Measurements from ENCODE around the gene PDZD2.
"Not testable (repeated sequence)": the region's sequence is repeated elsewhere in the genome, so short reads cannot be mapped to it uniquely, and the experiment has no call there.

PDZD2 gene

DNA sequence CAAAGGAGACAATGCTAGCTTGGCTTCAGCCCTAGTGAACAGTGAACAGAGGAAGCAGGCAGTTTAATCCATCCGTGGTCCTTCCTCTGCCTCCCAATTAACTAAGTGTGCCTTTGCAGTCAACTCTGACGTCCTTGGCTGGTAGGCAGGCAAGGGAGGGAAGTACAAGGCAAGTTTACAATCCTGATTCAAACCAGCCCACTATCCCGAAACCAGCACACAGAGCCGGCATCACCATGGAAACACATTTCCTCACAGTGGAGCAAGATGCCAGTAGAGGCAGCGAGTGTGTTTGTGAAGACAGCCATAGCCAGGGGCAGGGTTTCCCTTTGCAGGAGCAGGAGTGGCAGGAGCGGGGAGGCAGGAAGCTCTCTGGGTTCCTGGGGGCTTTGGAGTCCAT, 461.3 kb downstream of the PDZD2 start:
- Histone ChIP-seq H3K36me3 (ENCODE audit: insufficient read depth, low read length) (peaks cover 17% of the 10 kb centered on the region), H3K9ac (ENCODE audit: low read depth, low read length) (no peak overlapping the region), H3K4me1 (ENCODE audit: insufficient read depth, low read length) (no peaks in the 10 kb centered on the region), H3K9me3 (ENCODE audit: control insufficient read depth, insufficient read depth, low read length) (no peaks in the 10 kb centered on the region)

DNA sequence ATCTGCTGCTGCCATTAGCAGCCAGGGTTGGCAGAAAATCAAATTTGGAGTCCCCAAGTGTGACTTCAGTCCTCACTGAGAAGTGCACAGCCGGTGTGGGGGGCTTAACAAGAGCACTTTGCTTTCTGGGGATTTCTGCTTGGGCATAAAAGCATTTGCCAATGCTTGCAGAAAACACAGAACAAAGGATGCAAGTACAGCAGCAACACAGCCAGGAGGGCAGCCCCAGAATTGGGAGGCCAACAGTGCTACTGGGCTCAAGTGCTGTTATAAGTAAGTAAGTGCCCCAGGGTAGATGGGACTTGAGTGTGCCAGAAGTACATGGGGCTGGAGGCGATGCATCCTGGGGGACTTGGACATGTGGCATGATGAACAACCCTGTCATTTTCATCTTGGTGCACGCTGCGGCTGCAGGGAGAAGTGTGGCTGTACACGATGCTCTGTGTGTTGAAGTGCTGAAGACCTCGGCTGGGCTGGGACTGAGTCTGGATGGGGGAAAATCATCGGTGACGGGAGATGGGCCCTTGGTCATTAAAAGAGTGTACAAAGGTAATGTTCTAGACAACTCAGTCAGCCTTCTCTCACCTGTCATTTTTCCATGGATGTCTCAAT, 461.9 kb downstream of the PDZD2 start:
- no peaks in the 10 kb centered on the region for H3K9me3 ChIP-seq (ENCODE audit: control insufficient read depth, insufficient read depth, low read length)
- H3K36me3 ChIP-seq (ENCODE audit: insufficient read depth, low read length): peaks cover 21% of the 10 kb centered on the region
- H3K9ac ChIP-seq (ENCODE audit: low read depth, low read length): no peak overlapping the region
- no peaks in the 10 kb centered on the region for H3K4me1 ChIP-seq (ENCODE audit: insufficient read depth, low read length)

DNA sequence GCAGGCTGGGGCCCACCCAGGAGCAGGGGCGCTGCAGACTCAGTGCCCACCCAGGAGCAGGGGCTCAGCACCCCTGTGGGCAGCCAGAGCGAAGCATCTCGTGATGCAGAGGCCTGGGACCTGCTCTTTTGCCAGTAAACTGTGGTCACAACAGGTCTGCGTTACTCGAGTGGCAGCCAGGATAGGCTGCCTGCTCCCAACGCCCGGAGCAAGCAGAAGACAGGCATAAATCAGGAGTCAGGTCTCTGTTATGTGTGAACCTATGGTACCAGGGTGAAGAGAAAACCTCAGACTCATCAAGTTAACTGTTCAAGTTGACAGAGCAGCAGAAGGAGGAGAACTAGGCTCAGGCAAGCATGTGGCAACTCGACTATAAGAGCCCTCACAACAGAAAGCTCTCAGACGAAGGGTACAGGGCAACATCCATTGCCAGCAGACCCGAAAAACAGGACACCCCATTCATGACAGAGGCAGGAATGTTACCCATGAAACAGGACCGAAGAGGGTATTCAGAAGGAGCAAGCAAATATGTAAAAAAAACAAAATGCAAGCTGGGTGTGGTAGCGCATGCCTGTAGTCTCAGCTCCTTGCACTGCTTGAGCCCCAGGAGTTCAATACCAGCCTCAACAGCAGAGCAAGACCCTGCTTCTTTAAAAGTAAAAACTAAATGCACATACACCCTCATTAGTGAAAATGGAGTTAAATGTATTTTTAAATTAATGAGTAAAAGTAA, 463.5 kb downstream of the PDZD2 start:
- 0 out of 2 replicates have a peak, but pooled peaks cover 4% of the 10 kb centered on the region for H3K9me3 ChIP-seq (ENCODE audit: control insufficient read depth, insufficient read depth, low read length)
- no peak overlapping the region for H3K9ac ChIP-seq (ENCODE audit: low read depth, low read length)
- H3K4me1 ChIP-seq (ENCODE audit: insufficient read depth, low read length): no peaks in the 10 kb centered on the region
- peaks cover 26% of the 10 kb centered on the region for H3K36me3 ChIP-seq (ENCODE audit: insufficient read depth, low read length)

DNA sequence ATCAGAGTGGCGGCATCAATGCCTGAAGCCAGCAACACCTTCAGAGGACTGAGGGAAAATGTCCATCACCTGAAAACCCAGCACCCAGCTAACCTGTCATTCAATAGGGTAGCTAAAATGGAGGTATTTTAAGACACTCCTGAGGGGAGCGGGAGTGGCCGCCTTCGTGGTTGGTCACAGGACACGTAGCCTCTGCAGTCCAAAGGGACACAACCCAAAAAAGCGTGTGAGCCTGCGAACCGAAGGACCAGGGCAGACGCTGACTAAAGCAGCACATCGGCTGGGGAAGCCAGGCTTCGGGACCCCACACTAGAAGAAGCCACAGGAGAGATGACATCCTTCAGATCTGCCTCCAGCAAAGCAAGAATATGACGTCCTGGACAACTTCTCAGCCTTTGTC, 464.6 kb downstream of the PDZD2 start:
- Histone ChIP-seq H3K9ac (ENCODE audit: low read depth, low read length) (no peak overlapping the region), H3K4me1 (ENCODE audit: insufficient read depth, low read length) (no peaks in the 10 kb centered on the region), H3K9me3 (ENCODE audit: control insufficient read depth, insufficient read depth, low read length) (0 out of 2 replicates have a peak, but pooled peaks cover 4% of the 10 kb centered on the region), H3K36me3 (ENCODE audit: insufficient read depth, low read length) (peaks cover 29% of the 10 kb centered on the region)

DNA sequence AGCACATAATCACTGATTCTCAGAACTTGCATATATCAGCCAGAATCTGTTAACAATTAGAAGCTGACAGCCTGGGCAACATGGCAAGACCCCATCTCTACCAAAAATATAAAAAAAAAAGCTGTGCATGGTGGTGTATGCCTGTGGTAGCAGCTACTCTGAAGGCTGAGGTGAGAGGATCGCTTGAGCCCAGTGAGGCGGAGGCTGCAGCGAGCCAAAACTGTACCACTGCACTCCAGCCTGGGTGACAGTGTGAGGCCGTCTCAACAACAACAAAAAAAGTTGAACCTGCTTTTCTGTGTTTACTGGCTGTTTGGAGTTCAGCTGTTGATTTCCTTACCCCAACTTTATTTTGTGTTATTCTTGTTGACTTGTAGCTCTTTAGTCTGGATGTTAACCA, 468.4 kb downstream of the PDZD2 start:
- peaks cover 33% of the 10 kb centered on the region for H3K36me3 ChIP-seq (ENCODE audit: insufficient read depth, low read length)
- no peak overlapping the region for H3K9ac ChIP-seq (ENCODE audit: low read depth, low read length)
- H3K4me1 ChIP-seq (ENCODE audit: insufficient read depth, low read length): no peaks in the 10 kb centered on the region
- H3K9me3 ChIP-seq (ENCODE audit: control insufficient read depth, insufficient read depth, low read length): 0 out of 2 replicates have a peak, but pooled peaks cover 4% of the 10 kb centered on the region

DNA sequence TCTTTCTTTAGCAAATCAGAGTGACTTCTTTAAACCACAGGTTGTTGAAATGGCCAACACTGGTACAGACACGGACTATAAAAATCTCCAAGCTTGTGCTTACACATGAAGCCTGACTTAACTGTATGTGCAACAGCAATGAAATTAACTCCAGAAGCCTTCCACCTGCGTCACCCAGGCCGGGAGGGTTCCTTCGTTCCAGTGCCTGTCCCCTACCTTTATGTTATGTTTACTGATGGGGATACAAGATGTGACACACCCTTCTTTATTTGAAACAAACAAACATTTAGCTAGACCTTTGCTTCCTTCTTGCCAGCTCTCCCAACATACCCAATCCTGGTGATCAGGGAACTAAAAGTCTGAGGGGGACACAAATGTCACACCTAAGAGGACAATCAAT, 469.2 kb downstream of the PDZD2 start:
- Histone ChIP-seq H3K9me3 (ENCODE audit: control insufficient read depth, insufficient read depth, low read length) (0 out of 2 replicates have a peak, but pooled peaks cover 4% of the 10 kb centered on the region), H3K4me1 (ENCODE audit: insufficient read depth, low read length) (no peaks in the 10 kb centered on the region), H3K9ac (ENCODE audit: low read depth, low read length) (no peak overlapping the region), H3K36me3 (ENCODE audit: insufficient read depth, low read length) (peaks cover 32% of the 10 kb centered on the region)

DNA sequence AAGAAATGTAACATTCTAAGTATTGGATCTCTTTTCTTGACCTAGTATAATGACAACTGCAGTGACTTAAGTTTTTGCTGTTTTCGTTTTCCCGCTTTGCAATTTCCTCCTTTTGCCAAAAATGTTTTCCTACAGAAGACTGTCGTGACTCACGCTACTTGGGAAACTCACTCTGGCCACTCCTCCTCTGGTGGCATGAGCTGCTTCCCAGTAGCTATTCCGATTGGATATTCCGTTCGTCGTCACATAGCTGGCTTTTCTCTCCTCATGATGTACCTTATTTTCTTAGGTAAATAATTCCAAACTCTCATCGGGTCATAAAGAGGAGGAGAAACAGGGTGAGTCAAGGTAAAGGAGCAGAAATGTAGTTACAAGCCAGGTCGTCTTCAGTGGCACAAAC, 470.3 kb downstream of the PDZD2 start:
- 0 out of 2 replicates have a peak, but pooled peaks cover 4% of the 10 kb centered on the region for H3K9me3 ChIP-seq (ENCODE audit: control insufficient read depth, insufficient read depth, low read length)
- H3K36me3 ChIP-seq (ENCODE audit: insufficient read depth, low read length): peaks cover 24% of the 10 kb centered on the region
- no peak overlapping the region for H3K9ac ChIP-seq (ENCODE audit: low read depth, low read length)
- H3K4me1 ChIP-seq (ENCODE audit: insufficient read depth, low read length): no peaks in the 10 kb centered on the region

DNA sequence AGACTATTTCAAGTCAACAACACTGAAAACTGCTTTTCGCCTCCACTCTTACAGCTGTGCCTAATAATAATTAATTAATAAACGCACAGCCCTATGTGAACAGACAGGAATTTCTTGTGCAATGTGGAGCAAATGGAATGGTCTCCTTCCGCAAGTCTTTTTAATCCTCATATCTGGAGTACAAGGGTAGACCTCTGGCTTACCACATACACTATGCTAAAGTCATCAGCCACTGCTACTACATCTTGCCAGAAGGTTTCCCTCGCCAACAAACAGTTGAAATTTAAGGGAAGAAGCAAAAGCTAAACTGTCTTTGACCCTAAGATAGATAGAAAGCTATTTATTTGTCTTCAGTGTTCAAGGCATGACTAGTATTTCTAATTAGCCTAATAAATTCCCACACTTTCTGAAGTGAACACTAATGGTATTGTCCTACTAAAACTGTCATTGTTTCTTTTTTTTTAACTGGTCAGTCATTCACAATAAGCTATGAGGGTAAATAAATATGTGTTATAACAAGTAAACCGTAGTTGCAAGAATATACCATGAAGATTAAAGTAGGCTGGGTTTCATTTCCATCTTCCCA, 471.3 kb downstream of the PDZD2 start:
- H3K36me3 ChIP-seq (ENCODE audit: insufficient read depth, low read length): peaks cover 24% of the 10 kb centered on the region
- H3K4me1 ChIP-seq (ENCODE audit: insufficient read depth, low read length): no peaks in the 10 kb centered on the region
- no peak overlapping the region for H3K9ac ChIP-seq (ENCODE audit: low read depth, low read length)
- H3K9me3 ChIP-seq (ENCODE audit: control insufficient read depth, insufficient read depth, low read length): 0 out of 2 replicates have a peak, but pooled peaks cover 4% of the 10 kb centered on the region

DNA sequence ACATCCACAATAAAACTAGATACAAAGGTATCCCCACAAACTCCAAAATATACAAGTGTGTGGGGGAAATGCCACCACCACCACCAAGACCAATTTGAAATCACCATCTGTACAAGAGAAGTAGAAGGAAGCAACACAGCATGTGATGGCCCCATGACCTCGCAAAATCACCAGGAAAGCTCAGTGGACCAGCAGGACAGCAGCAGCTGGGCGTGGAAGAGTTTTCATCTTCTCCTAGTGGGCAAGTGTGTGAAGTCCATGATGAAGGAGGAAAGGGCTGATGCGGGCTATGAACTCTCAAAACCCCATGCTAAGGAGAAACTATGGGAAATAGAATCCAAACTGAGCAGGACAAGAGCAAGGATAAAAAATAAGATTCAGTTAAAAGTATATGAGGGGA, 477.1 kb downstream of the PDZD2 start:
- Histone ChIP-seq H3K36me3 (ENCODE audit: insufficient read depth, low read length) (peaks cover 2% of the 10 kb centered on the region; the same call in 1 of the 2 replicates), H3K9ac (ENCODE audit: low read depth, low read length) (no peak overlapping the region)

DNA sequence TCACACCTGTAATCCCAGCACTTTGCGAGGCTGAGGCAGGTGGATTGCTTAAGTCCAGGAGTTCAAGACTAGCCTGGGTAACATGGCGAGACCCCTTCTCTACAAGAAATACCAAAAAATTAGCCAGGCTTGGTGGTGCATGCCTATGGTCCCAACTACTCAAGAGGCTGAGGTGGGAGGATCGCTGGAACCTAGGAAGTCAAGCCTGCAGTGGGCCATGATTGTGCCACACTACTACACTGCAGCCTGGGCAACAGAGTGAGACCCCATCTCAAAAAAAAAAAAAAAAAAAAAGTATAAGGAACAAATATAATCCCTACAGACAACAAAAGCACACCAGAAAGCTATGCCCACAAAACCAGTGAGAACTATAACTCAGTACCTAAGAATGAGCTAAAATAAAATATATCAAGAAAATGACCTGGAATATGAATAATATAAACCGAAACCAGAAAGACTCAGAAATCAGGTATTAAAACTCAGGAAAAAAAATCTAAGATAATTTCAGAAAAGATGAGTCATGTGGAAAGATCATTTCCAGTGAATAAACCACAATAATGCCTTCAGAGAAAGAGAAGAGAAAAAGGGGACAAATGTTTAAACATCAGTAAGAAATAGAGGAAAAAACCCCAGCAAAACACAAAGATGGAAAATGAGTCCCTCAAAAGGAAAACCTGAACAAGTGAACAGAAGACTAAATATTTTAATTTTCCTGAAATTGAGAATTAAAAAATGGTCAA, 477.8 kb downstream of the PDZD2 start:
- H3K9me3 ChIP-seq (ENCODE audit: control insufficient read depth, insufficient read depth, low read length): no peaks in the 10 kb centered on the region
- peaks cover 2% of the 10 kb centered on the region; the same call in 1 of the 2 replicates for H3K36me3 ChIP-seq (ENCODE audit: insufficient read depth, low read length)

More for the DNA sequence above, 477.1 kb downstream of the PDZD2 start:
- Histone ChIP-seq H3K4me1 (ENCODE audit: insufficient read depth, low read length) (no peaks in the 10 kb centered on the region), H3K9me3 (ENCODE audit: control insufficient read depth, insufficient read depth, low read length) (no peaks in the 10 kb centered on the region)

DNA sequence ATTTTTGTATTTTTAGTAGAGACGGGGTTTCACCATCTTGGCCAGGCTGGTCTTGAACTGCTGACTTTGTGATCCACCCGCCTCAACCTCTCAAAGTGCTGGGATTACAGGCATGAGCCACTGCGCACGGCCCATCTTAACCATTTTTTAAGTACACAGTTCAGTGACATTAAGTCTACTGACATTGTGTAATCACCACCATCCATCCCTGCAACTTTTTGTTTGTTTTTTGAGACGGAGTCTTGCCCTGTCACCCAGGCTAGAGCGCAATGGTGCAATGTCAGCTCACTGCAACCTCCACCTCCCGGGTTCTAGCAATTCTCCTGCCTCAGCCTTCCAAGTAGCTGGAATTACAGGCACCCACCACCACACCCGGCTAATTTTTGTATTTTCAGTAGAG, 480.0 kb downstream of the PDZD2 start:
- H3K4me1 ChIP-seq (ENCODE audit: insufficient read depth, low read length); H3K36me3 ChIP-seq (ENCODE audit: insufficient read depth, low read length); H3K9me3 ChIP-seq (ENCODE audit: control insufficient read depth, insufficient read depth, low read length); H3K9ac ChIP-seq (ENCODE audit: low read depth, low read length): not testable (repeated sequence)

More for the DNA sequence above, 477.8 kb downstream of the PDZD2 start:
- H3K4me1 ChIP-seq (ENCODE audit: insufficient read depth, low read length): no peaks in the 10 kb centered on the region
- no peak overlapping the region for H3K9ac ChIP-seq (ENCODE audit: low read depth, low read length)

DNA sequence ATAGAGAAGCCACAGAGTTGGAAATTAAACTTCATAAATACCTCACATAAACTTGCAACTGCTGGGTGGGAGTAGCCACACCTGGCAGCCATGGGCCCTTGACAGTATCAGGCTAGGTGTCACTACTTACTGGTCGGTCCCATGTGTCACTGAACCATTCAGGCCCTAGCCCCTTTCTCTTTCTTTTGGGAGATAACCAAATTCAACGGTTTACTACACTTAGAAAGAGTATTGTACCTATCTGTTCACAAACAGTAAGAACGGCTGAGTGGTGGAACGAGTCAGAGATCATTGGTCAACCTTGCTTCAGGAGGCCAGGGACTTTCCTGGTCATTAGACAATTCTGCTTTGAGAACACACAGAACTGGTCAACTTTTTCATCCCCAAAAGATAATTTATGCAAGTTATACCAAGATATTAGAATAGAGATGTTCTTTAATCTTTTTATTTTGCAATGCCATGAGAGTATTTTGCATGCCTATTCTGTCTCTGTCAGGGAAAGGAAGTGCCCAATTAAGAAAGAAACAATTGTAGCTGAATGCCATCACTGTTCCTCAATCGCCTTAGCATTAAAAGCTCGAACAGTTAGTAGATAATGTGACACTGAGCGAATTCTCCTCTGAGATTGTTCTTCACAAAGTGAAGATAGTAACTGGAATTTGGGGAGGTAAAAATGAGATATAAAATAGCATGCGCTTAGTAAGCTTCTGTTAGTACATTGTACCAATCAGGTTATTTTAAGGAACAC, 484.3 kb downstream of the PDZD2 start:
- Histone ChIP-seq H3K9ac (ENCODE audit: low read depth, low read length) (no peak overlapping the region), H3K4me1 (ENCODE audit: insufficient read depth, low read length) (no peaks in the 10 kb centered on the region), H3K9me3 (ENCODE audit: control insufficient read depth, insufficient read depth, low read length) (no peaks in the 10 kb centered on the region), H3K36me3 (ENCODE audit: insufficient read depth, low read length) (peaks cover 16% of the 10 kb centered on the region)

DNA sequence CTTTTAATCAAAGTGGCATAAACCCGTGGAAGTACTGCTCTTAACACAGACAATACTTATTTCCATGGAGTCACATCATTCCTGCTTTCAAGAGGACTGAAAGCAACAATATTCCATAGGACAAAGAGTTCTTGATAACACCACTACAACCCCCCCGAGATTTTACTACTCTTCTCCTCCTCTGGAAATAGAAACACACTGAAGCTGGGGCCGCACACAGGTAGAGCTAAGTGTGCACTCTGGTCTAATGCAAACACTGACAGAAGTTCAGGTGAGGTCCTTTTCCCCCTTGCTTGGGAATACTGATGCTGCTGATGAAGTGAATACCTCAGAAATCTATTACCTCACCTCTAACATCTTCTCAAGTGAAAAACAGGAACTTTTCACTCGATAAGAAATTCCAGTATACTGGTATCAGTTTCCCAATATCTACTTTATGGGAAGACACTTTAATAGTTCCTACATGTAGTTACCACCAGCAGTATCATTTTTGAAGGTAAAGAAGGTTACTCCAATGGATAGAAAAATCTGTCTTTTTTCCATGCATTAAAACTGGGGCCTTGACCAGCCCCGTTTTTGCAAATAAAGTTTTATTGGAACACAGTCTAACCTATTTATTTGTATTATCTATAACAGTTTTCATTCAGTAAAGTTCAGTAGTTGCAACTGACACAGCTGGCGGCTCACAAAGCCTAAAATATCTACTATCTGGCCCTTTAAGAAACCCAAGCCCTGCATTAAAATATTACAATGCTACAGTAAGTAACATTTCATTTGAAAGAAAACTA, 485.2 kb downstream of the PDZD2 start:
- Histone ChIP-seq H3K4me1 (ENCODE audit: insufficient read depth, low read length) (no peaks in the 10 kb centered on the region), H3K36me3 (ENCODE audit: insufficient read depth, low read length) (peaks cover 16% of the 10 kb centered on the region), H3K9ac (ENCODE audit: low read depth, low read length) (no peak overlapping the region), H3K9me3 (ENCODE audit: control insufficient read depth, insufficient read depth, low read length) (no peaks in the 10 kb centered on the region)
